Measurements from ENCODE around the gene AMY1A. TPM values are rescaled to one million over a fixed set of nuclear protein-coding genes. Genes with fewer than 3 reads are reported as not detected.
"Not testable (repeated sequence)": the region's sequence is repeated elsewhere in the genome, so short reads cannot be mapped to it uniquely, and the experiment has no call there.

The AMY1A gene
- not detected for total RNA-seq

DNA sequence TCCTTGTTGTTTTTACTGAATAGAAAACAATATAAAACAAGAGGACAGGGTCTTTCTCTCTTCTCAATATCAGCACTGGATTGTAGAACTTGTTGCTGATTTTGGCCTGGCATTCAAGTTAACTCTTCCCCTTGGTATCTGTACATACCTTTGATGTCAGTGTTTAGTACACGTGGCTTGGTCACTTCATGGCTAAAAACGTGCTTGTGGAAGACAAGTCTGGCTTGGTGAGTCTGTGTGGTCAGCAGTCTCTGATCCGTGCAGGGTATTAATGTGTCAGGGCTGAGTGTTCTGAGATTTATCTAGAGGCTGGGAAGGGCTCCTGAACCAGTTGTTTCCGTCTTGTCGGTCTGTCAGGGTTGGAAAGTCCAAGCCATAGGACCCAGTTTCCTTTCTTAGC is at the start of gene AMY1A:
TSS of gene AMY1A (plus strand) at position 301 of the 400 bp plus-strand sequence. CDS start 571 bp downstream, outside the sequence.
- H3K9me3 ChIP-seq; H3K4me3 ChIP-seq; H3K36me3 ChIP-seq; intact Hi-C loops (cut with DNase I; ENCODE audit: low total_unique reads); DNase-seq (ENCODE audit: low spot score in 2 of 2); H3K27ac ChIP-seq; H3K4me1 ChIP-seq; H3K27me3 ChIP-seq: not testable (repeated sequence)

DNA sequence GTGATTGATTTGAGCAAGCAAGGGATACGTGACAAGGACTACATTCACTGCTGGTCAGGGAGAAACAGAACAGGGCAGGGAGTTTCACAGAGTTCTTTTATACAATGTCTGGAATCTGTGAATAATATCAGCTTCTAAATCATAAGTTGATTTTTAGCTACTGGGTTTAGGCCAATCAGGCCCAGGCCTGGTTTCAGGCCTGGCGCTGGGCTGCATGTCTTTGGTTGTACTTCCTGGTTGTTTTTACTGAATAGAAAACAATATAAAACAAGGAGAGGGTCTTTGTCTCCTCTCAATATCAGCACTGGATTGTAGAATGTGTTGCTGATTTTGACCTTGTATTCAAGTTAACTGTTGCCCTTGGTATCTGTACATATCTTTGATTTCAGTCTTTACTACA is 39.2 kb upstream of the AMY1A start:
- intact Hi-C loops (cut with DNase I; ENCODE audit: low total_unique reads), result no loop called here
- no peak for DNase-seq (ENCODE audit: low spot score in 2 of 2)
- no peaks in the 10 kb centered on the region for H3K27me3 ChIP-seq
- H3K36me3 ChIP-seq, result no peaks in the 10 kb centered on the region
- H3K4me1 ChIP-seq, result no peaks in the 10 kb centered on the region
- H3K9me3 ChIP-seq, result no peaks in the 10 kb centered on the region
- H3K4me3 ChIP-seq, result no peak overlapping the region
- no peak overlapping the region for H3K27ac ChIP-seq
- TF ChIP-seq POLR2A (IDR thresholded peaks at IDR 0.05), result no peak
- no peak for TF ChIP-seq POLR2AphosphoS5 (IDR thresholded peaks at IDR 0.05)
- TF ChIP-seq, protein P1, sequence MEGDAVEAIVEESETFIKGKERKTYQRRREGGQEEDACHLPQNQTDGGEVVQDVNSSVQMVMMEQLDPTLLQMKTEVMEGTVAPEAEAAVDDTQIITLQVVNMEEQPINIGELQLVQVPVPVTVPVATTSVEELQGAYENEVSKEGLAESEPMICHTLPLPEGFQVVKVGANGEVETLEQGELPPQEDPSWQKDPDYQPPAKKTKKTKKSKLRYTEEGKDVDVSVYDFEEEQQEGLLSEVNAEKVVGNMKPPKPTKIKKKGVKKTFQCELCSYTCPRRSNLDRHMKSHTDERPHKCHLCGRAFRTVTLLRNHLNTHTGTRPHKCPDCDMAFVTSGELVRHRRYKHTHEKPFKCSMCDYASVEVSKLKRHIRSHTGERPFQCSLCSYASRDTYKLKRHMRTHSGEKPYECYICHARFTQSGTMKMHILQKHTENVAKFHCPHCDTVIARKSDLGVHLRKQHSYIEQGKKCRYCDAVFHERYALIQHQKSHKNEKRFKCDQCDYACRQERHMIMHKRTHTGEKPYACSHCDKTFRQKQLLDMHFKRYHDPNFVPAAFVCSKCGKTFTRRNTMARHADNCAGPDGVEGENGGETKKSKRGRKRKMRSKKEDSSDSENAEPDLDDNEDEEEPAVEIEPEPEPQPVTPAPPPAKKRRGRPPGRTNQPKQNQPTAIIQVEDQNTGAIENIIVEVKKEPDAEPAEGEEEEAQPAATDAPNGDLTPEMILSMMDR (IDR thresholded peaks at IDR 0.05), result no peak

DNA sequence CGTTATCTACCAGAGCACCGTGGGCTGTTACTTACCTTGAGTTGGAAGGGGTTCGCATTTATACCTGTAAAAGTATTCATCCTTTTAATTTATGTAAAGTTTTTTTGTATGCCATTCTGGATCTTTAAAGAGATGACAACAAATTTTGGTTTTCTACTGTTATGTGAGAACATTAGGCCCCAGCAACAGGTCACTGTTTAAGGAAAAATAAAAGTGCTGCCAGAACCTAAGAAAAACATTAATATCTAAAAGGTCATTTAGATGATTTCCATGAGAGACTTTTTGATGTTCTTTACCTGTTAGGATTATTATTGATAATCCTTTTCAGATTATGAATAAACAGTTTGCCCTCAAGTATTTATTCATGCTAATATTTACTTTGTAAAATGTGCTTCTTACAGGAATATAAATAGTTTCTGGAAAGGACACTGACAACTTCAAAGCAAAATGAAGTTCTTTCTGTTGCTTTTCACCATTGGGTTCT is 38.5 kb upstream of the AMY1A start, which contains the start of gene AMY2A:
TSS of gene AMY2A (plus strand) at position 434 of the 484 bp plus-strand sequence. CDS start at position 448, 14 bp downstream.
- H3K27me3 ChIP-seq; H3K9me3 ChIP-seq; DNase-seq (ENCODE audit: low spot score in 2 of 2); intact Hi-C loops (cut with DNase I; ENCODE audit: low total_unique reads); H3K4me3 ChIP-seq; H3K36me3 ChIP-seq; H3K4me1 ChIP-seq; H3K27ac ChIP-seq: not testable (repeated sequence)

DNA sequence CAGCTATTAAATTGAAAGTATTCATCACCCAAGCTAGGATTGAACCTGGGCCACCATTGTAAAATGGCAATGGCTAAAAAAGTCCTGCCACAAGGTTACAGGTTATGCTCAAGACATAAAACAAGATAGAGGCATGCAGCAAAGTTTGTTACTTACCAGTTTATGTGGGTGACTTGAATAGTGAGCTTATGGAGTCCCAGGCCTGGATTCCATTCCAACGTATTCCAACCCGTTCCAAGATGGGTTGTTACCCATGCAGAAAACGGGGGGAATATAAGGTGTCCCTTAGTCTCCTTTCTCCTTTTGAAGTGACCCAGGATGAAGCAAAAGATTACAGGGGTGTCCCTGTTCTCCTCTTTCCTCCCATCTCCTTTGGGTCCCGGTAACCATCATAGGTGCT is 28.1 kb upstream of the AMY1A start:
- H3K27ac ChIP-seq; H3K36me3 ChIP-seq; H3K4me3 ChIP-seq; H3K27me3 ChIP-seq; DNase-seq (ENCODE audit: low spot score in 2 of 2); H3K9me3 ChIP-seq; H3K4me1 ChIP-seq; intact Hi-C loops (cut with DNase I; ENCODE audit: low total_unique reads): not testable (repeated sequence)

DNA sequence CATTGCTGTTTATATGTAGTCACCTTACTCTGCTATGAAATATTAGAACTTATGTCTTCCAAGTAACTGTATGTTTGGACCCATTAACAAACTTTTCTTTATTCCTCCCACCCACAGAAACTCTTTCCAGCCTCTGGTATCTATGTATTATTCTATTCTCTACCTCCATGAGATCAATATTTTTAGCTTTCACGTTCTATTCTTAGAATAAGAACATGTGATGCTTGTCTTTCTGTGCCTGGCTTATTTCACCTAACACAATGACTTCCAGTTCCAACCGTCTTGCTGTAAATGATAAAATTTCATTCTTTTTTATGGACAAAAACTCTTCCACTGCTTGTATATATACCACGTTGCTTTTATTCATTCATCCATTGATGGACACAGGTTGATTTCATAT is 14.4 kb upstream of the AMY1A start:
- H3K4me3 ChIP-seq; H3K27ac ChIP-seq; intact Hi-C loops (cut with DNase I; ENCODE audit: low total_unique reads); H3K27me3 ChIP-seq; H3K4me1 ChIP-seq; H3K9me3 ChIP-seq; H3K36me3 ChIP-seq; DNase-seq (ENCODE audit: low spot score in 2 of 2): not testable (repeated sequence)

DNA sequence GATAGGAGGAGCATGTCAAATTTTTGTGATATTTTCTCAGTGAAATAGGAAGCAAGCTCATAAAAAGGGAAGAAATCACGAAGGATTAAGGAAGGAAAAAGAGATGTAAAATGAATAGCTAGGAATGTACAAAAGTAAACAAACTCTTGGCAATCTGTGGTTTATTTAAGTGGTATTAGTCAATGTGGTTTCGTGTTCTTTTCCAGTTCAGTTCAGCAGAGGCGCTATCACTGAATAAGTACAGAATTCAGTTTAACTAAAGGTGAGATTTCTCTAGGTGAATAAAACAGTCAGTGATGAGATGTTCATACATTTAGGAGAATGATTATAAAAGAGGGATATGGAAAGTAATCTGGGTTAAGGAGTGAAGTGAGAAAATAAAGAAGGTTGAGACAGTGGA is 11.7 kb upstream of the AMY1A start:
- H3K27ac ChIP-seq; H3K36me3 ChIP-seq; H3K9me3 ChIP-seq; DNase-seq (ENCODE audit: low spot score in 2 of 2); intact Hi-C loops (cut with DNase I; ENCODE audit: low total_unique reads); H3K4me3 ChIP-seq; H3K27me3 ChIP-seq; H3K4me1 ChIP-seq: not testable (repeated sequence)

DNA sequence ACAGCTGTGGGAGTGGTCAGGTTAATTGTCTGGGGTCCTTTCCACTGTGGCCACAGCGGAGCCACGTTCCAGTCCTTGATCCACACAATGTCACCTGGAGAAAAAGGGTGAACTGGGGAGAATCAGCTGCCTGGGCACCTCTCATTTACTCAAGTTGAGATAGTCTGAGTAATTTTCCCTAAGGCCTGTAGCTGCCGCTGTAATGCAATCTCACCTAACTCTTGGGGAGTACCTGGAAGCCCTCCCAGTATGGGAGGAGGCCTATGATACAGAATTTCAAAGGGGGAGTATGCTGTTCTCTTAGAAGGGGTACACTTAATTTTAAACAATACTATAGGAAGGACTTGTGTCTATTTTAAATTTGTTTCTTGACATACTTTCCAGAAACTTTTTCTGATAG is 5.3 kb upstream of the AMY1A start:
- H3K9me3 ChIP-seq; H3K4me1 ChIP-seq; H3K27ac ChIP-seq; DNase-seq (ENCODE audit: low spot score in 2 of 2); H3K4me3 ChIP-seq; intact Hi-C loops (cut with DNase I; ENCODE audit: low total_unique reads); H3K27me3 ChIP-seq; H3K36me3 ChIP-seq: not testable (repeated sequence)

DNA sequence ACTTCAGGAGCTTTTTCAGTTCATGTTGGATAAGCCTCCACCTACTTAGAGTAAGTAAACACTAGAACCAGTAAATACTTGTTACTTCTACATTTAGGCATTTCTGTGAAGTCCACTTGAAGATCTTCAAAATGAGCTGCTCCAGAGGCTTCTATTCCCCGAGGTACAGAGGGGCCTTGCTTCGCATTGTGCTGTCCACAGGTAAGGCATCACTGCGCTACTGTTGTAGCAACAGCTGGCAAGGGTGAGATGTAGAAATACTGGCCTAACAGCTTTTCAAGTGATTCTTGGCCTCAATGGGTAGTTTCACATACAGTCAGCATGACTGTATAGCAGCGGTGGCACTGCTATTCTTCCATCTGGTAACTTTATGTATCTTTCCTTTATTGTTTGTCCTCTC is 4.7 kb upstream of the AMY1A start:
- H3K9me3 ChIP-seq; H3K27ac ChIP-seq; H3K4me3 ChIP-seq; DNase-seq (ENCODE audit: low spot score in 2 of 2); H3K27me3 ChIP-seq; intact Hi-C loops (cut with DNase I; ENCODE audit: low total_unique reads); H3K36me3 ChIP-seq; H3K4me1 ChIP-seq: not testable (repeated sequence)

DNA sequence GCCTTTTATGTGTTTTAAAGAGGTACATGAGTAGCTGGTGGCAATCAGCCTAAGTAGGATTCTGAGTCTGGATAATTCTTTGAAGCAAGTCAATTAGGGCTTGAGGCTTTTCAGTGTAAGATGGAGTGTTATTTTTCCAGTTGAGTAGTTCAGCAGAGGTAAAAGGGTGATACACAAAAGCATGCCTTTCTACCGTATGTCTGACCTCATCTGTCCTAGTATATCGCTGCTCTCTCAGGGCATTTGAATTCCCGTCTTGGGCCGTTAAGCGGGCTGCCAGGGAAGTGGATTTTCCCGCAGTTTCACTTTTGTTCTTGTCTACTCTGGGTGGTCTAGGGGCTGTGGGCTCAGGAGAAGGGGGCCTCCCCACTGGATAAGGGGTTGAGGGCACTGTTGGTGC is 1.4 kb upstream of the AMY1A start:
- H3K4me3 ChIP-seq; H3K27ac ChIP-seq; intact Hi-C loops (cut with DNase I; ENCODE audit: low total_unique reads): not testable (repeated sequence)

DNA sequence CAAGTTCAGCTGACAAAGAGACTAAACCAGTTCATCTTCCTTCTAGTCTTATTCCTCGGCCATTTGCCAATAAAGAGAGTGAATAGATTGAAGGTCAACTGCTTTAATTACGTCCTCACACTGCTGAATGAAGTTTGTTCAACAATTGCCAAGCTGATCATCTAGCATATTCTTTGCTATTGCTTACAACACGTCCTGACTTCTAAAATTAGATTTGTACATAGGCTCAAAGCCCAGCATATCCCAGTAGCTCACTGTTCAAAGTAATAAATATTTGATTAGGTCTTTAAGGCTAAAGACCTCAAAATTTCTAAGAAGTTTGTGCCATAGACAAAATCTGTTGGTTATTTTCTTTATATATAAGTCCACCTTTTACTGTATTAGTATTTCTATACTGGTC is 20.8 kb downstream of the AMY1A start:
- intact Hi-C loops (cut with DNase I; ENCODE audit: low total_unique reads); H3K36me3 ChIP-seq; H3K4me1 ChIP-seq; H3K27me3 ChIP-seq; H3K9me3 ChIP-seq; H3K4me3 ChIP-seq; H3K27ac ChIP-seq; DNase-seq (ENCODE audit: low spot score in 2 of 2): not testable (repeated sequence)

More for the DNA sequence above, 1.4 kb upstream of the AMY1A start:
- H3K9me3 ChIP-seq; DNase-seq (ENCODE audit: low spot score in 2 of 2); H3K27me3 ChIP-seq; H3K36me3 ChIP-seq; H3K4me1 ChIP-seq: not testable (repeated sequence)

DNA sequence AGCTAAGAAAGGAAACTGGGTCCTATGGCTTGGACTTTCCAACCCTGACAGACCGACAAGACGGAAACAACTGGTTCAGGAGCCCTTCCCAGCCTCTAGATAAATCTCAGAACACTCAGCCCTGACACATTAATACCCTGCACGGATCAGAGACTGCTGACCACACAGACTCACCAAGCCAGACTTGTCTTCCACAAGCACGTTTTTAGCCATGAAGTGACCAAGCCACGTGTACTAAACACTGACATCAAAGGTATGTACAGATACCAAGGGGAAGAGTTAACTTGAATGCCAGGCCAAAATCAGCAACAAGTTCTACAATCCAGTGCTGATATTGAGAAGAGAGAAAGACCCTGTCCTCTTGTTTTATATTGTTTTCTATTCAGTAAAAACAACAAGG is 40.5 kb downstream of the AMY1A start, which contains the start of gene AMY1B:
TSS of gene AMY1B (minus strand) at position 101 of the 400 bp plus-strand sequence. CDS start 571 bp downstream, outside the sequence.
- H3K9me3 ChIP-seq; H3K4me1 ChIP-seq; H3K4me3 ChIP-seq; DNase-seq (ENCODE audit: low spot score in 2 of 2); intact Hi-C loops (cut with DNase I; ENCODE audit: low total_unique reads); H3K36me3 ChIP-seq; H3K27ac ChIP-seq; H3K27me3 ChIP-seq: not testable (repeated sequence)

DNA sequence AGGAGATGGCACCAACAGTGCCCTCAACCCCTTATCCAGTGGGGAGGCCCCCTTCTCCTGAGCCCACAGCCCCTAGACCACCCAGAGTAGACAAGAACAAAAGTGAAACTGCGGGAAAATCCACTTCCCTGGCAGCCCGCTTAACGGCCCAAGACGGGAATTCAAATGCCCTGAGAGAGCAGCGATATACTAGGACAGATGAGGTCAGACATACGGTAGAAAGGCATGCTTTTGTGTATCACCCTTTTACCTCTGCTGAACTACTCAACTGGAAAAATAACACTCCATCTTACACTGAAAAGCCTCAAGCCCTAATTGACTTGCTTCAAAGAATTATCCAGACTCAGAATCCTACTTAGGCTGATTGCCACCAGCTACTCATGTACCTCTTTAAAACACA is 41.9 kb downstream of the AMY1A start:
- intact Hi-C loops (cut with DNase I; ENCODE audit: low total_unique reads); H3K27me3 ChIP-seq; H3K9me3 ChIP-seq; H3K4me3 ChIP-seq; DNase-seq (ENCODE audit: low spot score in 2 of 2); H3K36me3 ChIP-seq; H3K4me1 ChIP-seq; H3K27ac ChIP-seq: not testable (repeated sequence)

DNA sequence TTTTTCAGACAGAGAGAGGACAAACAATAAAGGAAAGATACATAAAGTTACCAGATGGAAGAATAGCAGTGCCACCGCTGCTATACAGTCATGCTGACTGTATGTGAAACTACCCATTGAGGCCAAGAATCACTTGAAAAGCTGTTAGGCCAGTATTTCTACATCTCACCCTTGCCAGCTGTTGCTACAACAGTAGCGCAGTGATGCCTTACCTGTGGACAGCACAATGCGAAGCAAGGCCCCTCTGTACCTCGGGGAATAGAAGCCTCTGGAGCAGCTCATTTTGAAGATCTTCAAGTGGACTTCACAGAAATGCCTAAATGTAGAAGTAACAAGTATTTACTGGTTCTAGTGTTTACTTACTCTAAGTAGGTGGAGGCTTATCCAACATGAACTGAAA is 45.1 kb downstream of the AMY1A start:
- H3K27me3 ChIP-seq; H3K36me3 ChIP-seq; intact Hi-C loops (cut with DNase I; ENCODE audit: low total_unique reads); H3K4me3 ChIP-seq; DNase-seq (ENCODE audit: low spot score in 2 of 2); H3K4me1 ChIP-seq; H3K27ac ChIP-seq; H3K9me3 ChIP-seq: not testable (repeated sequence)
